Hepatocyte (in vitro differentiated cells): ENCODE measurements around the gene PLPPR1.

ENCODE experiments used
- CTCF ChIP-seq: fragments of 200-600 bp; sonication (generic); IDR thresholded peaks from 2 replicates; pipeline ENCODE4 v1.5.1; 2016; ENCODE audit warnings: antibody characterized with exemption, mild to moderate bottlenecking; ENCODE audit not compliant: poor library complexity
- EZH2 ChIP-seq: fragments of 200-600 bp; sonication (generic); IDR thresholded peaks from 2 replicates; pipeline ENCODE4 v1.6.1; 2016; ENCODE audit warnings: antibody characterized with exemption, mild to moderate bottlenecking, borderline replicate concordance
- EZH2phosphoT487 ChIP-seq: fragments of 200-600 bp; sonication (generic); IDR thresholded peaks from one replicate; pipeline ENCODE4 v1.6.1; 2018; ENCODE audit warnings: antibody characterized with exemption, mild to moderate bottlenecking, low read depth, moderate library complexity; ENCODE audit not compliant: unreplicated experiment, severe bottlenecking

DNA sequence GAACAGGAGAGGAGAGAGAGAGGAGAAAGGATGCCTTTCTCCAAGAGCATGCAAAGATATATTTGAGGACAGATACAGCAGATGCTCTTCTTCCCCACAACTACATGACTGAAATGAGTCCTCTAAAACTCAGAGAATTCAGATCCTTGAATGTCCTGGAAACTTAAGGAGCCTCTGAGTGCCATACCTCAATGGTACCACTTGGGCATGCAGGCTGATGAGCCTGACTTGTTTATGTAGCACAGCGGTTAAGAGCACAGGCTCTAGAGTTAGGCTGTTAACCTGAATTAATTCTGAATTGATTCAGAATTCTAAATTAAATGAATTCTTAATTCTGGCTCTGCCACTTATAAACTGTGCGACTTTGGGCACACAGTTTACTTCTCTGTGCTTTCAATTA is 5.7 kb downstream of the PLPPR1 start:
- no peak for TF ChIP-seq CTCF
- no peak for TF ChIP-seq EZH2
- no peak for TF ChIP-seq EZH2phosphoT487
